Brain microvascular endothelial cell (primary cell): ENCODE measurements around the gene SASH1.

Source experiments
- DNase-seq: peaks from one replicate; pipeline ENCODE4 v3.0.0-alpha.2; 2020
- H3K27ac ChIP-seq: fragments of 250-450 bp; sonication (Bioruptor Pico); 2 replicates; pipeline ENCODE4 v1.5.1; 2020; ENCODE audit warnings: mild to moderate bottlenecking, moderate library complexity
- H3K27me3 ChIP-seq: fragments of 250-450 bp; sonication (Bioruptor Pico); replicated peaks from 2 replicates; pipeline ENCODE4 v1.5.1; 2020; ENCODE audit warnings: mild to moderate bottlenecking
- H3K36me3 ChIP-seq: fragments of 250-450 bp; sonication (Bioruptor Pico); replicated peaks from 2 replicates; pipeline ENCODE4 v1.5.1; 2020; ENCODE audit warnings: mild to moderate bottlenecking
- H3K4me3 ChIP-seq: 2 replicates; pipeline ENCODE4 v1.5.1; 2011; ENCODE audit warnings: low read depth, mild to moderate bottlenecking, control low read depth, low read length, moderate library complexity
- in situ Hi-C: cut with HindIII; loops from 2 replicates; pipeline ENCODE4 v1.10.0; 2017; ENCODE audit warnings: low sequenced_read_pairs, low pct_ligation_motif_present
- TF ChIP-seq, protein P1 (sequence below): IDR thresholded peaks from 2 replicates; pipeline ENCODE4 v1.5.1; 2011; ENCODE audit warnings: low read depth, mild to moderate bottlenecking, moderate library complexity, low read length, control low read depth, inconsistent platforms; ENCODE audit errors: missing control alignments

The SASH1 gene

DNA sequence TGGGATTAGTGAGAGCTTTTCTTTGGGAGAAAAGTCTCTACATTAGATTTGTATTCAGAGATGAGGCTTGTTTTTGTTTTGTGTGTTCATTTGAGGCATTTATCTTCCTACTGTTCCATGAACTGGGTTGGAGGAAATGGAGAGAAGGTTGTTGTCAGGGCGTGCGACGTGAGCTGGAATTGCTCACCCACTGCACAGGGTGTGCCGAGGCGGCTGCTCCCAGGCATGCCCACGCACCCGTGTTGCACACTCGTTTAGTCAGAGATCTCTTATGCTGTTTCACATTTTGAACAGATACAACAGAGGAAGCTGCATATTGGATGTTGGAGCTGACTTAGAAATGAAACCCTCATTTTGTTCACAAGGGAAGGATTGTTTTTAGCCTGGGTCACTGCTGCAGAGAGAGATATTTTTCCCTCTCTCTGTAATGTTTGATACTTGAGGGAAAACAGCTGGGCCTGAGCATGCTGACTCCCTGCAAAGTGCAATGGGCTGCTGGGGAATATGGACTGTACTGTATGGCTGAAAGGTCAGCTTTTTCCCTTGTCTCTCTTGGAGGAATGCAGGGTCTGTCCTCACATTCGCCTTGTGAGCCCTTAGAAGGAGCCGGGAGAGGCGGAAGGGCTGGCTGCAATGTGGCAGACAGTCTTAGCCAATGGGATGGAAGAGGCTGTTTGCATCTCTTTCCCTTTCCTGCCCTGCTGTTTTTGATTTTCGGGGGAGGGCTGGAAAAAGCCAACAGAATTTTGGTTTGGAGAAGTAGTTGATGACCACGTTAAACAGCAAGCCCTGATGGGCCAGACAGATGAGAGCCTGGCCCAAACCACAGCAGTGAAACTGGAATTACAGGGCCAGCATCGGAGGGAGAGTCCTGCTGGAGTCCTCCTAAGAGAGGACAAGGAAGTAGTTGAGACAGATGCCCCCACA, 170.8 kb downstream of the SASH1 start:
- Histone ChIP-seq H3K4me3 (no peak overlapping the region), H3K27ac (peak overlapping the region; percentile 41), H3K36me3 (no peaks in the 10 kb centered on the region), H3K27me3 (no peaks in the 10 kb centered on the region)
- TF ChIP-seq, protein P1, sequence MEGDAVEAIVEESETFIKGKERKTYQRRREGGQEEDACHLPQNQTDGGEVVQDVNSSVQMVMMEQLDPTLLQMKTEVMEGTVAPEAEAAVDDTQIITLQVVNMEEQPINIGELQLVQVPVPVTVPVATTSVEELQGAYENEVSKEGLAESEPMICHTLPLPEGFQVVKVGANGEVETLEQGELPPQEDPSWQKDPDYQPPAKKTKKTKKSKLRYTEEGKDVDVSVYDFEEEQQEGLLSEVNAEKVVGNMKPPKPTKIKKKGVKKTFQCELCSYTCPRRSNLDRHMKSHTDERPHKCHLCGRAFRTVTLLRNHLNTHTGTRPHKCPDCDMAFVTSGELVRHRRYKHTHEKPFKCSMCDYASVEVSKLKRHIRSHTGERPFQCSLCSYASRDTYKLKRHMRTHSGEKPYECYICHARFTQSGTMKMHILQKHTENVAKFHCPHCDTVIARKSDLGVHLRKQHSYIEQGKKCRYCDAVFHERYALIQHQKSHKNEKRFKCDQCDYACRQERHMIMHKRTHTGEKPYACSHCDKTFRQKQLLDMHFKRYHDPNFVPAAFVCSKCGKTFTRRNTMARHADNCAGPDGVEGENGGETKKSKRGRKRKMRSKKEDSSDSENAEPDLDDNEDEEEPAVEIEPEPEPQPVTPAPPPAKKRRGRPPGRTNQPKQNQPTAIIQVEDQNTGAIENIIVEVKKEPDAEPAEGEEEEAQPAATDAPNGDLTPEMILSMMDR: no peak
- in situ Hi-C loops: no loop called here
- DNase-seq: no peak

DNA sequence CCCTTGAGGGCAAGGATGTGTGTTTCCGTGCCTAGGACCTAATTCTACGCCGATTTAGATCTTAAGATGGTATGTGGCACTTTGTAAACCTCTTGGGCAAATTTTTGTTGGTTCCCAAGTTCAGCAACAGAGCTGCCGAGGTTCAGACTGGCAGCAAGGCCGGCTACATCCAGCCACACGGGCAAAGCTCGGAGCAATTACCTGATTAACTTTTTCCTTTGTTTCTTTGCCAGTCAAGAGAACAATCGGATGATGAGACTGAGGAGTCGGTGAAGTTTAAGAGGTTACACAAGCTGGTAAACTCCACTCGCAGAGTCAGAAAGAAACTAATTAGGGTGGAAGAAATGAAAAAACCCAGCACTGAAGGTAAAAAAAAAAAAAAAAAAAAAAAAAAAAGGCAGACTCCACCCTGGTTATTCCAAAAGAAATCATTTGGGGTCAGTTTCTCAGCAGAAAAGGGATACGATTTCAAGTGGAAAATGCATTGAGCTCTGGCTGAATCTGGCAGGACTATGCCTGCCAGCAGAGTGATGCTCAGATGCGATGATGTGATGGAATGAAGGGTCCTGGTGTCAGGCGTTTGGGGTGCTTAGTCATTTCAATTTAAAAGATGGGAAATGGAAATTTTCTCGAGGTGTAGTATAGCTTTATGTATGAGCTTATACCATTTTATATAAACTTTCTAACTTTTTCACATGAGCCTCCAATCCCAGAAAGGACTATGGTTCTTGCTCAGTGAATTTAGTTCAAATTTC, 171.6 kb downstream of the SASH1 start:
- DNase-seq: no peak
- no peaks in the 10 kb centered on the region for H3K27me3 ChIP-seq
- no peak overlapping the region for H3K4me3 ChIP-seq
- TF ChIP-seq, protein P1: no peak
- H3K27ac ChIP-seq: peak overlapping the region; percentile 41
- no peaks in the 10 kb centered on the region for H3K36me3 ChIP-seq
- in situ Hi-C loops: no loop called here

DNA sequence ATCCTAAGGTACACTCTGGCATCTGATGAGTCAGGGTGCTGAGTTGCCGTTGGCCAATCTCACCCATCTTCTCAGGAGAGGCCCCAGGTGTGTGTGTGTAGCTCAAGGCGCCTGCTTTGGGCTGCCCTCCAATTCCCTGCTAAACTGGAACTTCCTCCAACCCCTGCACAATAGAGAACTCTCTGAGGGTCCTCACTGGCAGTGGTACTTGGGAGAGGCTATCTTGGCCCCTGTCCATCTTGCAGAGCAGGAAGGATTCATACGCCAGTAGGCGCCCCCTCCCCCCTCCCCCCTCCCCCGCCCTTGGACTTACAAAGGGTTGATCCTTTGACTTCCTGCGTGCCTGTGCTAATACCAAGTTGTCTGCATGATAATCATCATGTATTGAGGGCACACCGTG, 173.6 kb downstream of the SASH1 start:
- H3K27me3 ChIP-seq: no peaks in the 10 kb centered on the region
- TF ChIP-seq, protein P1: no peak
- in situ Hi-C loops: no loop called here
- no peak for DNase-seq
- no peak overlapping the region for H3K27ac ChIP-seq
- peaks cover 9% of the 10 kb centered on the region for H3K36me3 ChIP-seq
- H3K4me3 ChIP-seq: no peak overlapping the region

DNA sequence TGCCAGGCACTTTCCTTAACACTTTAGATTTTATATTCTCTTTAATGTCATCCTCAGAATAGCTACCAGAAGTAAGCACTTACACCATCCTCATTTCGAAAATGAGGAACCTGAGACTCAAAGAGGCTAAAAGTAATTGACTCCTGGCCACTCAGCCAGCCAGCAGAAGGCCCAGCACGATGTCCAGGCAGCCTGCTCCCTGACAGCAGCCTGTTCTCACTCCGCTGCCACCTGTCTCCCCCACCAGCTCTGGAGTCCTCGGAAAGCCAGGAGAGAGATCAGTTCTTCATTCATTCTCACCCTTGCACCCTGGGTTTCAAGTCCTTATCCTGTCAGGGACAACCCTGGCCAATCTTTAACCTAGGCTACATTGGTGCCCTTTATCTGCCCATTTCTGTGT, 174.0 kb downstream of the SASH1 start:
- Histone ChIP-seq H3K27ac (no peak overlapping the region), H3K4me3 (no peak overlapping the region), H3K27me3 (no peaks in the 10 kb centered on the region), H3K36me3 (peaks cover 9% of the 10 kb centered on the region)
- TF ChIP-seq, protein P1: no peak
- no peak for DNase-seq
- in situ Hi-C loops: no loop called here

DNA sequence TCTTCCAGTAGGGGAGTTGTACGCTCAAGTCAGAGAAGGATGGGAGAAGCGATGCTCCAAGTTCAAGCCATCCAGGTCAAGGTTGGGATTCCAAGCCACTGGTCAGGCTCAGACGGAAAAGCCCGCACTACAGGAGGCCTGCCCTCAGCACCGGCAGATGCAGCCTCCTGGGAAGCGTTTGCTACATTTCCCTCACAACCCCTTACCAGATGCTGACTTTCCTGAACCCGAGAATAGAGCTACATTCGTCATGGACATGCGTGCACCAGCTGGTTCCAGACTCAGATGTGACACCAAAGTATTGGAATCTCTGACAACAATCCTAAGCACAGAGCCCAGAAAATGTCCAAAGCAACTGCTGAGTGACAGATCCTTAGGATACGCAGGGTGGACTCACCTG, 174.8 kb downstream of the SASH1 start:
- no peak for DNase-seq
- Histone ChIP-seq H3K27ac (no peak overlapping the region), H3K27me3 (no peaks in the 10 kb centered on the region), H3K36me3 (peaks cover 9% of the 10 kb centered on the region), H3K4me3 (no peak overlapping the region)
- TF ChIP-seq, protein P1: no peak
- in situ Hi-C loops: no loop called here
